HG03342 (cell line): ENCODE results near the gene KCNJ5.
"Not testable (repeated sequence)": the region's sequence is repeated elsewhere in the genome, so short reads cannot be mapped to it uniquely, and the experiment has no call there.

Experiments
- ATAC-seq: cut with Tn5 transposase; IDR thresholded peaks from one replicate; pipeline ENCODE4 v1.9.1; 2021; ENCODE audit warnings: mild to moderate bottlenecking, moderate library complexity; ENCODE audit not compliant: unreplicated experiment

The KCNJ5 gene

DNA sequence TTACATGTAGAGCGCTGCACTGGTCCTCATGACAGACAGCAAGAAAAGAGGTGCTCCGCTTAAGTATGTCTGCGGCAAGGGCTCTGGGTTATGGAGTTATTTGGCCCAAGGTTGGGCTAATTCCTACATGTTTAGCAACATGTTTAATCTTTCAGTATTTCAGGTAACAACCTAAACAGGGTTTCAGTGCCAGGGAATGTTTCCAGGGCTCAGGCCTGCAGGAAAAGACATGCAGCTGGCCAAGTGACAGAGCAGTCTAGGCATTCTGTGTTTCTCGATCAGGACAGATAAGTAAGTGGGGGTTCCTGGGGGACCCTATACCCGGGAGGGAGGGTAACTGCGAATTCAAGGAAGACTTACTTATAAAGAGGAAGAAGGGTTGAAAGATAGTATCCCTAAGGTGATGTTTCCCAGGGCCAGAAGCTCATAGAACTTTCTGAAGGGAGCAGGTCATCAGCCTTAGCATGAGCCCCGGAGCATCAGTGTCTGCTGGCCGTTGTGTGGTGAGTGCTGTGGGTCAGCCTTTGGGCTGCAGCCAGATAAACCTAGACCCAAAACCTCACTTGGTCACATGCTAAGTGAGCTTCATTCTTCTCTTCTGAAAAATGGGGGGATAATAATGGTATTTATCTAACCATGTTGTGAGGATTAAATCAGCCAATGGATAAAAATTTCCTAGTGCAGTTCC is 18.4 kb downstream of the KCNJ5 start:
- no peak for ATAC-seq

- ATAC-seq = no peak
Measured at GRCh38 chr11:128910576-128910975, 19.4 kb downstream of the KCNJ5 start.

GRCh38 chr11:128911239-128911638 is 20.1 kb downstream of the KCNJ5 start:
- no peak for ATAC-seq

DNA sequence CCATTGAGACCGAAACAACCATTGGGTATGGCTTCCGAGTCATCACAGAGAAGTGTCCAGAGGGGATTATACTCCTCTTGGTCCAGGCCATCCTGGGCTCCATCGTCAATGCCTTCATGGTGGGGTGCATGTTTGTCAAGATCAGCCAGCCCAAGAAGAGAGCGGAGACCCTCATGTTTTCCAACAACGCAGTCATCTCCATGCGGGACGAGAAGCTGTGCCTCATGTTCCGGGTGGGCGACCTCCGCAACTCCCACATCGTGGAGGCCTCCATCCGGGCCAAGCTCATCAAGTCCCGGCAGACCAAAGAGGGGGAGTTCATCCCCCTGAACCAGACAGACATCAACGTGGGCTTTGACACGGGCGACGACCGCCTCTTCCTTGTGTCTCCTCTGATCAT is 20.5 kb downstream of the KCNJ5 start:
- ATAC-seq = no peak

- ATAC-seq = no peak
Measured at GRCh38 chr11:128913806-128914205, 22.6 kb downstream of the KCNJ5 start.

- no peak for ATAC-seq
Measured at GRCh38 chr11:128914216-128915148, 23.3 kb downstream of the KCNJ5 start.

DNA sequence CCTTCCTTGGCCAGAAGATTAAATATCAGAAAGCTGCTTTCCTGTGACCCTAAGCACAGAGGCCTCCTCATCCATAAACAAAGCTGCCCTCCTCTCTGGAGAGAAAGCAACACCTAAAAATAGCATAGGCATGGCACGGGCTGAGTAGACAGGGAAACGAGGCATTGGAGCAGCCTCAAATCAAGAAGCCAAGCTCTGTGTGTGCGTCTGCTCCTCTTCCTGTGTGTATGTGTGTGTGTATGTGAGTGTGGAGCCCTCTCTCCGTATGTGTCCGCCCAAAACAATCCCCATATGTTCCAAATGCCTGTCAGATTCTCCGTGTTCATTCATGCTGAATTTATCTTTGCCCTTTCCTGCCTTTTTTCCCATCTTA is 24.0 kb downstream of the KCNJ5 start:
- no peak for ATAC-seq

- ATAC-seq = no peak
Measured at GRCh38 chr11:128916037-128916572, 24.9 kb downstream of the KCNJ5 start.

DNA sequence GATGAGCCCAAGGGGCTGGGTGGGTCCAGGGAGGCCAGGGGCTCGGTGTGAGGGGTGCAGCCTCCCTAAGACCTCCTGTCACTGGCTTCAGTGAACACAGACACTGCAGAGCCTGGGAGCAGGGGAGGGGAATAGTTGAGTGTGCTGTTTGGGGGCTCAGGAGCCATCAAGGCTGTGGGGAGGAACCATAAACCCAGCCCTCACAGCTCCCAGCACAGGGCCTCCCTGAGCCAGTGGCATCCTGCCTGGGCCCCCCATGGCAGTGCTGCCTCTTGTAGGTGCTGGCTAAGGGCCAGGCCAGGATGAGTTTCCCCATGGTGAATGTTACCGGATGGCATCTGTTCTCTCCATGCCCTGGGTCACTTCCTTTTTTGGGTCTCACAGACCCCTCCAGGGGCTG is 25.5 kb downstream of the KCNJ5 start:
- no peak for ATAC-seq

- no peak for ATAC-seq
Measured at GRCh38 chr11:128917144-128917724, 26.1 kb downstream of the KCNJ5 start.

DNA sequence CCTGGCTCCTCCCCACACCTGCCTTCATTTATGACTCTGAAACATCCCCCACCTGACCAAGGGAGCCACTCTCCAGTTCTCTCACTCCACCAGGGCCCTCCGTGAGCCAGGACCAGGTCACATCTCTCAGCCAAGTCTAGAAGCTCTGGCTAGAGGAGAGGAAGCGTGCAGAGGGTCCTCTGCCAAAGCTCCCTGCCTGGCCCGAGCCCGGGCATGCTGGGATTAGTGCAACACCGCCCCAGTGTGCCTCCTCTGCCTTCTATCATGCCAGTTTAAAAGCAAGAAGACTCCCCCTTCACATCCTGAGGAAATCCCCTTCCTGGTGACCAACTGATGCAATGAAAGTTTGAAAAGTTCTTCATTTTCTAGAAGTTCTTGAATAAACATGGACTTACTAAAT is 28.1 kb downstream of the KCNJ5 start:
- no peak for ATAC-seq

- not testable (repeated sequence) for ATAC-seq
Measured at GRCh38 chr11:128919635-128920034, 28.5 kb downstream of the KCNJ5 start.

- no peak for ATAC-seq
Measured at GRCh38 chr11:128920666-128921065, 29.5 kb downstream of the KCNJ5 start.

DNA sequence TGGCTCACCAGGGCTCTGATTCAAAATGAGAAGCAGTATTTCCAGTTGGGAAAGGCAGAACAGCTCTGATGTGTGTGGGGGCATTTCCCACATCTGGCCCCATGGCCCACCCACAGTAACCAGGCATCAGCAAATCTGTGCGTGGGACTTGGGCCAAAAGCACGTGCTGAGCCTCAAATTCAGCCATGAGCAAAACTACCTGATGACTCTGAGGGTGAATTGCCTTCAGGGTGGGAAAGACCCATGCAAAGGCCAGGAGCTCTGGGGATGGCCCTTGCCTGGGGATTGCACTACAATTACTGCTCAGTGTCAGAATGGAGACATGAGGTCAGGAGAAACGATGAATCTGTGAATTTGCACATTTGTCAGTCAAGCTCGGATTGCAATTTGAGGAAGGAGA is 30.6 kb downstream of the KCNJ5 start:
- ATAC-seq = no peak

DNA sequence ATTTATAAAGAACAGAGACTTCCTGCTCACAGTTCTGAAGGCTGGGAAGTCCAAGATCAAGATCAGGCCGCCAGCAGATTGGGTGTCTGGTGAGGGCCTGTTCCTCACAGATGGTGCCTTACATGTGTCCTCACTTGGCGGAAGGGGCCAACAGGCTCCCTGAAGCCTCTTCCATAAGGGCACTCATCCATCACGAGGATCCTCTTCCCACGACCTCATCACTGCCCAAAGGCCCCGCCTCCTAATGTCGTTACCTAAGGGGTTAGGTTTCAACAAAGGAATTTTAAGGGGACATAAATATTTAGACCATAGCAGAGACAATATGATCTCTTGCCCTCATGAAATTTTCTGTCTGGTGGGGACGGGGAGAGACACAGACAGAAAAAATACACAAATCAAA is 32.9 kb downstream of the KCNJ5 start:
- ATAC-seq = no peak

DNA sequence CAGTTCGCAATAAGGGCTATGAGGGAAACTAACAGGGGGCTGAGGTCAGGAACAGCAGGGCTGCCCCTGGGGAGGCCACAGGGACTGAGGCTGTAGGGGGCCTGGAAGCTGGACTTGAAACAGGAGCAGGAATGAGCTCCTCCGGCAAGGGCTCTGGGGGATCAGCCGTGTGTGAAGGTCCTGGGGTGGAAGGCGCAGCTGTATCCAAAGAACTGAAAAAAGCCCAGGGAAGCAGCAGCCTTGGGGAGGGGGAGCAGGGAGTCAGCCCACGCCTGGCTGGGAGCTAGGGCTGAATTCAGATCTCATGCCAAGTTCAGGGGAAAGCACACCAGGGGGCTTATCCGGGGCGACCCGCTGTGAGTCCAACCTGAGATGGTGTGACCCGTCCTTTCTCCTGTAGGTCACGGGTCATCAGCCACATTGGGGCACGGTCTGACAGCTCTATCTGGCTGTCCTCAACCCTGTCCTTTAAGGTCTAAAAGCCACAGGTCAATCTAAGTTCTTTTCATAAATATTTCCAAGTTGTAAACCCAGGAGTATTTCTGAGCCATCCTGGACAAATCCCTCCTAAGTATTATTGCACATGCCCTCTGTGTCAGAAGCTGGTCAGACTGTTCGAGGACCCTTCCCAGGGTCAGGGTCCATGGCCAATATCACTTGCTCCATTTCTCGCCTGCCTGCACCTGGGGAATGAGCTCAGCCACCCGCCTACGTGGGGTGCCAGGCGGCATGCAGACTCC is 33.5 kb downstream of the KCNJ5 start:
- no peak for ATAC-seq

- ATAC-seq = no peak
Measured at GRCh38 chr11:128925250-128925600, 34.1 kb downstream of the KCNJ5 start.

GRCh38 chr11:128926000-128926399 is 34.8 kb downstream of the KCNJ5 start:
- no peak for ATAC-seq

DNA sequence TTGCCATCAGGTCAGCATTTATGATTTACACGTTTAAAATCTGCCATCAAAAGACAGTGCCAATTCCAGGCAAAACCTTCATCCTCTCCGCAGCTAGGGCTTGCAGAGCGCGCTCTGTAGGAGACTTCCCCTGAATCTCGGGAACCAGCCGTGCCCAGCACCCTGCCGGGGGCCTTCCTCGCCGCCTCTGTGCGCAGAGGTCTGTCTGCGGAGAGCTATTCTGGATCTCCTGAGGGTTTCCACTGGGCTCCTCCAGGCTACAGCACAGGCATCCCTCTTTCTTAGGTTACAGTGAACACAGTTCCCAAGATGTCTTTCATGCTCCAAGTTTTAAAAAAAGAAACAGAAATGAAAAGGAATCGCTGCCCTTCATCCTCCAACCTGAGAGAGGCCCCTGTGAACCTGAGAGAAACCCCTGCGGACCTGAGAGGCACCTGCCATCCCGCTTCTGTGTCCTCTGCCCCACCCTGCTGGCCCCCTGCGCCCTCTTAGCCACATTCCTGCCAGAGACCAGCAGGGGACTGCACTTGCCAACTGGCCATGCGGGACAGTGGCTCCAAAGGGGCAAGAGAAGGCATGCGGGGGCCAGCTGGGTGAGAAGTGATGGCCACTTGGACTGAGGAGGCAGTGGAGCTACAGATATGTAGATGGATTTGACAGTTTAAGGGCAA is 35.4 kb downstream of the KCNJ5 start:
- no peak for ATAC-seq

GRCh38 chr11:128927108-128927461 is 35.9 kb downstream of the KCNJ5 start:
- ATAC-seq = no peak
